OCI-LY1 (cell line): Measurements from ENCODE around the gene ZNF462.

ENCODE experiments used
- H2AFZ ChIP-seq: fragments of 200-600 bp; sonication (generic), shearing (Covaris generic); 2 replicates; pipeline ENCODE4 v1.6.0; 2014; ENCODE audit warnings: antibody characterized with exemption, mild to moderate bottlenecking, low read length
- H3F3A ChIP-seq: fragments of 200-600 bp; sonication (generic), shearing (Covaris generic); 2 replicates; pipeline ENCODE4 v1.6.0; 2014; ENCODE audit warnings: mild to moderate bottlenecking, antibody characterized with exemption, low read length, moderate library complexity; ENCODE audit not compliant: insufficient read depth
- H3K27ac ChIP-seq: fragments of 200-600 bp; sonication (generic); 2 replicates; pipeline ENCODE4 v1.5.1; 2014; ENCODE audit warnings: low read length, mixed run types, mild to moderate bottlenecking, low read depth; ENCODE audit not compliant: poor library complexity, severe bottlenecking
- H3K27me3 ChIP-seq: fragments of 200-600 bp; sonication (generic); 2 replicates; pipeline ENCODE4 v1.6.0; 2014; ENCODE audit warnings: antibody characterized with exemption, mild to moderate bottlenecking, low read length, moderate library complexity; ENCODE audit not compliant: insufficient read depth
- H3K36me3 ChIP-seq: fragments of 200-600 bp; sonication (generic); 2 replicates; pipeline ENCODE4 v1.6.1; 2014; ENCODE audit warnings: mild to moderate bottlenecking, antibody characterized with exemption, low read length, moderate library complexity, mixed read lengths; ENCODE audit not compliant: insufficient read depth
- H3K4me1 ChIP-seq: fragments of 200-600 bp; sonication (generic); 2 replicates; pipeline ENCODE4 v1.5.1; 2014; ENCODE audit warnings: mild to moderate bottlenecking, low read length, moderate library complexity; ENCODE audit not compliant: insufficient read depth, severe bottlenecking
- H3K4me2 ChIP-seq: fragments of 200-600 bp; sonication (generic), shearing (Covaris generic); 2 replicates; pipeline ENCODE4 v1.6.1; 2014; ENCODE audit warnings: low read length
- H3K4me3 ChIP-seq: fragments of 200-600 bp; sonication (generic); 2 replicates; pipeline ENCODE4 v1.5.1; 2014; ENCODE audit warnings: low read length, low read depth, mild to moderate bottlenecking, mixed read lengths; ENCODE audit not compliant: poor library complexity, severe bottlenecking
- H3K79me2 ChIP-seq: fragments of 200-600 bp; shearing (Covaris generic); 2 replicates; pipeline ENCODE4 v1.6.1; 2016; ENCODE audit warnings: mixed run types, low read length, mixed read lengths; ENCODE audit not compliant: insufficient read depth
- H3K9ac ChIP-seq: fragments of 200-600 bp; sonication (generic), shearing (Covaris generic); 2 replicates; pipeline ENCODE4 v1.6.1; 2014; ENCODE audit warnings: mild to moderate bottlenecking, low read length, mixed read lengths
- H3K9me2 ChIP-seq: fragments of 200-600 bp; sonication (generic), shearing (Covaris generic); 2 replicates; pipeline ENCODE4 v1.6.1; 2014; ENCODE audit warnings: low read depth, mild to moderate bottlenecking, low read length, mixed read lengths
- H3K9me3 ChIP-seq: fragments of 200-600 bp; shearing (Covaris generic); 2 replicates; pipeline ENCODE4 v1.6.1; 2014; ENCODE audit warnings: low read length, mixed read lengths
- H4K20me1 ChIP-seq: fragments of 200-600 bp; sonication (generic), shearing (Covaris generic); 2 replicates; pipeline ENCODE4 v1.6.0; 2016; ENCODE audit warnings: mild to moderate bottlenecking, low read length; ENCODE audit not compliant: insufficient read depth
- EZH2 ChIP-seq: fragments of 200-600 bp; sonication (generic), shearing (Covaris generic); IDR thresholded peaks from 2 replicates; pipeline ENCODE4 v1.8.0; 2017; ENCODE audit warnings: borderline replicate concordance, mixed run types, mild to moderate bottlenecking, antibody characterized with exemption, low read length, moderate library complexity, mixed read lengths
- TF ChIP-seq, protein P1 (sequence below): fragments of 200-600 bp; sonication (generic), shearing (Covaris generic); IDR thresholded peaks from 2 replicates; pipeline ENCODE4 v1.5.1; 2017; ENCODE audit warnings: mild to moderate bottlenecking, antibody characterized with exemption, low read length, moderate library complexity, mixed read lengths

Gene ZNF462

DNA sequence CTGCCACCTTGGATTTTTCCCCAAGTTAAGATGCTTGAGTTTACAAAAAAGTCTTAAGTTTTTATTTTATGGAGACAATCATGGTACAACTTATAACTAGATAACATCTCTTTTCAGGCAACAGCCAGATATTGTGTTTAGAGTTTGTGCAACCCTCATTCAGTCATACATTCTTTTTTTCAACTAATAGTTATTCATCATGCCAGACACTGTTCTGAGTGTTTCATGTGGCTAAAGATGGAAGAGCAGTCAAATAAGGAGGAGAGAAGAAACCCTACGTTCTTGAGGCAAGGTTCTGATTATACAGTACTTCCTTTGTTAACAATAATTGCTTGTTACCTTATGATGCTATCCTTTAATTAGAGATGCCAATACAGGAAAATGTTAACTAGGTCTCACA, 42.1 kb upstream of the ZNF462 start:
- no peak overlapping the region for H3K4me2 ChIP-seq
- no peaks in the 10 kb centered on the region for H3K4me1 ChIP-seq
- no peaks in the 10 kb centered on the region for H4K20me1 ChIP-seq
- H3K36me3 ChIP-seq, result no peaks in the 10 kb centered on the region
- no peak for TF ChIP-seq EZH2
- TF ChIP-seq, protein P1, sequence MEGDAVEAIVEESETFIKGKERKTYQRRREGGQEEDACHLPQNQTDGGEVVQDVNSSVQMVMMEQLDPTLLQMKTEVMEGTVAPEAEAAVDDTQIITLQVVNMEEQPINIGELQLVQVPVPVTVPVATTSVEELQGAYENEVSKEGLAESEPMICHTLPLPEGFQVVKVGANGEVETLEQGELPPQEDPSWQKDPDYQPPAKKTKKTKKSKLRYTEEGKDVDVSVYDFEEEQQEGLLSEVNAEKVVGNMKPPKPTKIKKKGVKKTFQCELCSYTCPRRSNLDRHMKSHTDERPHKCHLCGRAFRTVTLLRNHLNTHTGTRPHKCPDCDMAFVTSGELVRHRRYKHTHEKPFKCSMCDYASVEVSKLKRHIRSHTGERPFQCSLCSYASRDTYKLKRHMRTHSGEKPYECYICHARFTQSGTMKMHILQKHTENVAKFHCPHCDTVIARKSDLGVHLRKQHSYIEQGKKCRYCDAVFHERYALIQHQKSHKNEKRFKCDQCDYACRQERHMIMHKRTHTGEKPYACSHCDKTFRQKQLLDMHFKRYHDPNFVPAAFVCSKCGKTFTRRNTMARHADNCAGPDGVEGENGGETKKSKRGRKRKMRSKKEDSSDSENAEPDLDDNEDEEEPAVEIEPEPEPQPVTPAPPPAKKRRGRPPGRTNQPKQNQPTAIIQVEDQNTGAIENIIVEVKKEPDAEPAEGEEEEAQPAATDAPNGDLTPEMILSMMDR, result no peak
- no peaks in the 10 kb centered on the region for H3F3A ChIP-seq
- no peaks in the 10 kb centered on the region for H3K79me2 ChIP-seq
- H3K27ac ChIP-seq, result no peak overlapping the region
- no peaks in the 10 kb centered on the region for H3K9me3 ChIP-seq
- no peak overlapping the region for H3K9ac ChIP-seq
- H3K4me3 ChIP-seq, result no peak overlapping the region
- H2AFZ ChIP-seq, result no peak overlapping the region
- no peaks in the 10 kb centered on the region for H3K9me2 ChIP-seq
- H3K27me3 ChIP-seq, result no peaks in the 10 kb centered on the region

DNA sequence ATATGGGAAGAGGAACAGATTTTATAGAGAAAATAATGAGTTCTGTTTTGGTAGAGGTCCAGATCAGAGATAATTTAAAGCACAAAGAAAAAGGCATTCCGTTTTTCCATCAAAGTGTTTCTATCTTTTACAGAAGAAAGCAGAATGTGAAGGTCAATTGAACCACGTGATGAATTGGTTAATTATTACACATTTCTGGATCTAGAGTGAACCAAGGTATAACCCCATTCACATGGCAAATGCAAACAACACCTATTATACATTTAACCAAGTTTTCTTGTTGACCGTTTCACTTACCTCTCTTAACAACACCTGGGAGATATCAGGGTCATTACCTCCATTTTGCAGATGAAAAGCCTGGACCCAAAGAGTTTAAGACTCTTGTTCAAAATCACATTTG, 34.9 kb upstream of the ZNF462 start:
- Histone ChIP-seq H3K36me3 (no peaks in the 10 kb centered on the region), H3K4me2 (no peak overlapping the region), H3K27ac (no peak overlapping the region), H2AFZ (no peak overlapping the region), H3K9me3 (no peaks in the 10 kb centered on the region), H3K79me2 (no peaks in the 10 kb centered on the region), H4K20me1 (no peaks in the 10 kb centered on the region), H3K9me2 (no peaks in the 10 kb centered on the region), H3K9ac (no peak overlapping the region), H3K27me3 (no peaks in the 10 kb centered on the region), H3F3A (no peaks in the 10 kb centered on the region), H3K4me3 (no peak overlapping the region), H3K4me1 (no peaks in the 10 kb centered on the region)
- no peak for TF ChIP-seq EZH2
- TF ChIP-seq, protein P1, result no peak

DNA sequence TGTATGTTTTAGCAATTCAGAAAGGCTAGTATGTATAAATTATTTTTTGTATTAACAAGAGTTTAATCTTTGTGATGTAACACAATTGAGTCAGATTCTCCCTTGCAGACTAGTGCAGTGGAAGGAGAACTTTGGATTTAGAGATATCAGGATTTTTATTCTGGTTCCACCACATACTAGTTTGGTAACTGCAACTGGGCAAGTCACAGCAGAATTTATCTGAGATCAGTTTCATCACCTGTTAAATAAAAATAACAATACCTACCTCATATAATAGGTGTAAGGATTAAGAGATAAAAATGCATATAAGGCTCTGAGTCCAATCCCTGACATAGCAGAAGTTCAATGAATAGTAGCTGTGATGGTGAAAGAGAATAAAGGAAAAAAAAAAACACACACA, 34.0 kb upstream of the ZNF462 start:
- Histone ChIP-seq H3K27ac (no peak overlapping the region), H3K36me3 (no peaks in the 10 kb centered on the region), H3K4me2 (no peak overlapping the region), H3K79me2 (no peaks in the 10 kb centered on the region), H3K9me2 (no peaks in the 10 kb centered on the region), H2AFZ (no peak overlapping the region), H3F3A (no peaks in the 10 kb centered on the region), H3K9ac (no peak overlapping the region), H3K9me3 (no peaks in the 10 kb centered on the region), H3K27me3 (no peaks in the 10 kb centered on the region), H3K4me3 (no peak overlapping the region), H4K20me1 (no peaks in the 10 kb centered on the region), H3K4me1 (no peaks in the 10 kb centered on the region)
- TF ChIP-seq EZH2, result no peak
- TF ChIP-seq, protein P1, result no peak
